ENCODE data around the gene BAK1. TPM values are rescaled to one million over a fixed set of nuclear protein-coding genes. Genes with fewer than 3 reads are reported as not detected.

Gene BAK1
- total RNA-seq, 1 experiment from 2014 or later, result 23.7 TPM

DNA sequence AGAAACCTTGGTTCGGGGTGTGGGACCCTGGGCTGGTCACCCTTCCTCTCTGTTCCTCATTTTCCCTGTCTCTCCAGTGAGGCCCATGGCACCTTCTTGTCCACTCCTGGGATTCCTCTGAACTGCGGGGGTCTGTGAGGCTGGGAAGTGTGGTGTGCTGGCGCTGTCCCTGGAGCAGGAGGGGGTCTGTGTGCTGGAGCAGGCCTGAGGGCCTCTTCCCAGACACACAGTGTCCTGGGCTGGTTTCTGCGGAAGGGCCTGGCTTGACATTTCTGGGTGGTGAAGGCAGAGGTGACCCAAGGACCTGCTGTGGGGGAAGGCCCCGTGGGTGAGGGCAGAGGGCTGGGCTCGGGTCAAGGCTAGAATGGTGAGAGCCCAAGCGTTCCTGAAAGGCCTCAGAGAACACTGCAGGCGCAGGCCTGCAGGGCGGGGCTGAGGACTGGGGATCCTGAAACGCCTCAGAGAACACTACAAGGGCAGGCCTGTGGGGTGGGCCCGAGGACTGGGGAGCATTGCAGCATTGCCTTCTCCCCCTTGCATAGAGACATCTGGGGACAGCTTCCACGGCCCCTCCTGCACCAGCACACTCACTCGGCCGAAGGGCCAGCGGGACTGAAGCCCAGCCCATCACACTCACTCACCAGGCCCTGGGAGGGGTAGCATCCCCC lies 10.6 kb upstream of the BAK1 start:
- DNase-seq, result peak; percentile 38
- peaks cover 37% of the 10 kb centered on the region for H3K4me1 ChIP-seq (ENCODE audit: insufficient read depth, low read length)

GRCh38 chr6:33589731-33590530 lies 9.9 kb upstream of the BAK1 start:
- Histone ChIP-seq H3K9ac (ENCODE audit: low read length) (peak overlapping the region; percentile 83), H4K20me1 (ENCODE audit: low read length) (no peaks in the 10 kb centered on the region), H3K4me1 (ENCODE audit: insufficient read depth, low read length) (peaks cover 40% of the 10 kb centered on the region), H3K27ac (ENCODE audit: low read length) (peak overlapping the region; percentile 93), H2AFZ (ENCODE audit: low read length) (peak overlapping the region; percentile 62), H3K9me2 (replicated peaks; ENCODE audit: low read length) (no peaks in the 10 kb centered on the region), H3F3A (ENCODE audit: low read length, unreplicated experiment) (no peaks in the 10 kb centered on the region), H3K4me3 (ENCODE audit: low read length) (0 out of 2 replicates have a peak overlapping the region, but pooled peaks have one; percentile 14), H3K9me3 (ENCODE audit: low read length) (no peaks in the 10 kb centered on the region), H3K36me3 (ENCODE audit: low read depth, low read length) (no peaks in the 10 kb centered on the region), H3K79me2 (ENCODE audit: low read length) (no peaks in the 10 kb centered on the region), H3K27me3 (ENCODE audit: low read length) (no peaks in the 10 kb centered on the region), H3K4me2 (ENCODE audit: low read length) (peak overlapping the region; percentile 67)
- BruUV-seq (replicated peaks), result TSS peak; percentile 67
- peak; percentile 94 for DNase-seq
- TF ChIP-seq CTCF (conservative IDR thresholded peaks at IDR 0.05; ENCODE audit: low read depth, low read length) (peak; percentile 94), EZH2 (IDR thresholded peaks at IDR 0.05; ENCODE audit: low read length, unreplicated experiment) (no peak), EZH2phosphoT487 (IDR thresholded peaks at IDR 0.05; ENCODE audit: borderline replicate concordance, low read length) (no peak)
- ChIA-PET POLR2A (ENCODE audit: unreplicated experiment) (interaction anchor here (0.8 kb wide), 1 partner anchor 31 kb away, joined by 3 read pairs; the partner anchor contains the start of gene ITPR3), CTCF (interaction anchor here (0.6 to 1.4 kb wide), 11 partner anchors 10 to 121 kb away, joined by 3 to 10 read pairs (median 5); partner anchors contain the start of genes BAK1, ITPR3 and UQCC2)
- intact Hi-C loops (cut with micrococcal nuclease), result loop anchor here (1.0 to 10.0 kb wide), 5 partner anchors 31 to 110 kb away; partner anchors contain the start of gene ITPR3
- ATAC-seq, result peak; percentile 77

More for the DNA sequence above, 10.6 kb upstream of the BAK1 start:
- TSS peak; percentile 52 for BruUV-seq (replicated peaks)
- no peaks in the 10 kb centered on the region for H4K20me1 ChIP-seq (ENCODE audit: low read length)
- H3K9ac ChIP-seq (ENCODE audit: low read length), result peak overlapping the region; percentile 83
- peak overlapping the region; percentile 46 for H2AFZ ChIP-seq (ENCODE audit: low read length)
- CTCF ChIA-PET, result interaction anchor here (0.9 to 1.4 kb wide), 10 partner anchors 11 to 121 kb away, joined by 3 to 10 read pairs (median 5); partner anchors contain the start of genes BAK1, ITPR3 and UQCC2
- POLR2A ChIA-PET (ENCODE audit: unreplicated experiment), result no interaction called here
- H3K4me2 ChIP-seq (ENCODE audit: low read length), result peak overlapping the region; percentile 67
- H3K9me2 ChIP-seq (replicated peaks; ENCODE audit: low read length), result no peaks in the 10 kb centered on the region
- no peaks in the 10 kb centered on the region for H3K9me3 ChIP-seq (ENCODE audit: low read length)
- H3K36me3 ChIP-seq (ENCODE audit: low read depth, low read length), result no peaks in the 10 kb centered on the region
- peak; percentile 41 for ATAC-seq
- intact Hi-C loops (cut with micrococcal nuclease), result loop anchor here (1.0 to 2.0 kb wide), 4 partner anchors 31 to 110 kb away; partner anchors contain the start of gene ITPR3
- H3K27ac ChIP-seq (ENCODE audit: low read length), result peak overlapping the region; percentile 93
- H3F3A ChIP-seq (ENCODE audit: low read length, unreplicated experiment), result no peaks in the 10 kb centered on the region
- no peaks in the 10 kb centered on the region for H3K79me2 ChIP-seq (ENCODE audit: low read length)
- no peaks in the 10 kb centered on the region for H3K27me3 ChIP-seq (ENCODE audit: low read length)
- H3K4me3 ChIP-seq (ENCODE audit: low read length), result no peak overlapping the region
- TF ChIP-seq EZH2 (IDR thresholded peaks at IDR 0.05; ENCODE audit: low read length, unreplicated experiment) (no peak), CTCF (conservative IDR thresholded peaks at IDR 0.05; ENCODE audit: low read depth, low read length) (no peak), EZH2phosphoT487 (IDR thresholded peaks at IDR 0.05; ENCODE audit: borderline replicate concordance, low read length) (no peak)

All from PC-3 (cell line).